Vagina (tissue), 2 donors: Measurements from ENCODE around the gene IPO5. TPM values are rescaled to one million over a fixed set of nuclear protein-coding genes. Genes with fewer than 3 reads are reported as not detected.
A peak's percentile ranks its signal among the peaks of the same experiment; 100 is the strongest.

Experiments
- DNase-seq, 2 donors: peaks; one replicate each; pipeline ENCODE4 v3.0.0-alpha.2; 2017; ENCODE audit errors: extremely low spot score in 2 of 2
- H3K27ac ChIP-seq: fragments of 200-600 bp; sonication (generic); one replicate; pipeline ENCODE4 v1.5.1; 2019
- H3K27me3 ChIP-seq: fragments of 200-600 bp; sonication (generic); one replicate; pipeline ENCODE4 v1.5.1; 2019
- H3K36me3 ChIP-seq, 2 donors: fragments of 200-600 bp; sonication (generic); one replicate each; pipeline ENCODE4 v1.5.1; 2017 to 2019
- H3K4me1 ChIP-seq: fragments of 200-600 bp; sonication (generic); one replicate; pipeline ENCODE4 v1.5.1; 2019
- H3K4me3 ChIP-seq, 2 donors: fragments of 200-600 bp; sonication (generic); 1 replicate in 1 of 2; 2 replicates in 1 of 2; pipeline ENCODE4 v1.5.1; 2016 to 2019
- H3K9me3 ChIP-seq: fragments of 200-600 bp; sonication (generic); one replicate; pipeline ENCODE4 v1.5.1; 2019
- CTCF ChIP-seq, 3 experiments: fragments of 450-650 bp in 2 of 3; fragments of 200-600 bp in 1 of 3; sonication (generic) in 1 of 3; IDR thresholded peaks; one replicate each; pipeline ENCODE4 v1.5.1; 2017 to 2019; ENCODE audit warnings: antibody characterized with exemption in 3 of 3, mild to moderate bottlenecking in 2 of 3, moderate library complexity in 2 of 3
- POLR2A ChIP-seq, 2 donors: fragments of 450-650 bp; IDR thresholded peaks; one replicate each; pipeline ENCODE4 v1.6.1; 2017; ENCODE audit warnings: antibody characterized with exemption in 2 of 2, mild to moderate bottlenecking in 2 of 2, moderate library complexity in 2 of 2
- POLR2AphosphoS5 ChIP-seq, 2 donors: sonication (generic); formaldehyde crosslinking; IDR thresholded peaks; one replicate each; pipeline ENCODE4 v1.9.0; 2017; ENCODE audit warnings: antibody characterized with exemption in 2 of 2, mild to moderate bottlenecking in 2 of 2, low read depth in 1 of 2; ENCODE audit not compliant: insufficient read depth in 1 of 2
- intact Hi-C: fragments of 100-400 bp; cut with DNase I; formaldehyde crosslinking; loops from one replicate; pipeline ENCODE4 v1.15.1; 2023
- total RNA-seq: library from RNA; depleted of rRNA; stranded (reverse); fragments of >200 nt; gene quantifications from one replicate; pipeline ENCODE4 v1.2.3, GENCODE V29; 2016

The IPO5 gene
- total RNA-seq, 1 donor from 2014 or later = 79.1 TPM

DNA sequence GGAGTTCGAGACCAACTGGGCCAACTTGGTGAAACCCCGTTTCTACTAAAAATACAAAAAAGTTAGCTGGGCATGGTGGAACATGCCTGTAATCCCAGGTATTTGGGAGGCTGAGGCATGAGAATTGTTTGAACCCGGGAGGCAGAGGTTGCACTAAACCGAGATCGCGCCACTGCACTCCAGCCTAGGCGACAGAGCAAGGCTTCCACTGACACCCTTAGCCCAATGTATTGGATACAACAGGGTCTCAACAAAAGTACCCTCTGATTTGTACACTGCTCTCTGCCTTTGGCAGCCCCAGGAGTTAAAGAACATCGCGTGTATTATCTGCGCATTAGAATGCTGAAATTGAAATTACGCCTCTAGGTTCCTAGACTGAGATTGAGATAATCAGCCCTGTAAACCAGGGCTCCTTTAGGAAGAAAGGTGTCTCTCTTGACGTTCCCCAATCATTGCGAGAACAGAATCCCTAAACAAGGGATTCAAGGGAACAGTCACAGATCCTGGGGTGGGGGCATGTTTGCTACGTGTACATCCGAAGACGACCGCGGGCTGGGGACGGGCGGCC, 21.9 kb downstream of the IPO5 start:
- Histone ChIP-seq H3K27ac (peak overlapping the region; percentile 92), H3K36me3 (no peaks in the 10 kb centered on the region), H3K9me3 (no peaks in the 10 kb centered on the region), H3K4me3 (peak overlapping the region; percentile 83 to 93), H3K27me3 (no peaks in the 10 kb centered on the region), H3K4me1 (peaks cover 30% of the 10 kb centered on the region)
- DNase-seq = no peak
- TF ChIP-seq CTCF (IDR thresholded peaks at IDR 0.05) = no peak
- TF ChIP-seq POLR2A (IDR thresholded peaks at IDR 0.05) = no peak
- no peak for TF ChIP-seq POLR2AphosphoS5 (IDR thresholded peaks at IDR 0.05; ENCODE audit: insufficient read depth in 1 of 2, low read depth in 1 of 2)
- intact Hi-C loops = loop anchor here (5.0 kb wide), 2 partner anchors 118 to 728 kb away; no protein-coding TSS in a partner anchor

DNA sequence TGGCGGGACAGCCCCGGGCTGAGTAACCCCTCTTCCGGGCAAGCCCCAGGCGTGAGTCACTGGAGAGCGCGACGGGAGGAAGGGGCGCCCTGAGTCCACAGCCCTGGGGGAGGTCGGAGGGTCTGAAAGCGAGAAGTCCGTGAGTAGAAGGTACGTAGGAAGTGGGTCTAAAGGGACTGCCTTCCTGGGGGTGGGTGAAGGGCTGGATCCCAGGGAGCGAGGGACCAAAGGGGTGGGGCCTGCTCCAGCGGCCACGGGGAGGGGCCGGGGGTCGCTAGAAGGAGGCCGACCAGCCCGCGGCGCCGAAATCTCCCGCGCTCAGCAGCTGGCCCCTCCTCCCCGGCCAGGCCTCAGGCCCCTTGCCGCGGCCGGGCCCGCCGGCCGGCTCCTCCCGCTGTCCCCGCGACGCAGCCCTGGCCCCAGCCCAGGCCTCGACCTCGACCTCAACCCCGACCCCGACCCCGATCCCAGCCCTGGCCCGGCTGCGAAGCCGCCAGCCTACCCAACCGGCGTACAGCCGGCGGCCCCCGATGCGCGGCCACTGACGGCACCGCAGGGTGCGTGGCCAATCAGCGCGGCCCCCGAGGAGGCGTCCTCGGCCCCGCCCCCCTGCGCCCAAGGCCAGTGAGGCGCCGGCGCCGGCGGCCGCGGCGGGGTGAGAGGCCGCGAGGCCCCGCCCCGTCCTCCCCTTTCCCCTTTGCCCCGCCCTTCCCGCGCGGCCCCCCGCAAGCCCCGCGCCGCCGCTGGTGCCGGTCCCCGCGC, 22.6 kb downstream of the IPO5 start:
- DNase-seq = no peak
- no peaks in the 10 kb centered on the region for H3K36me3 ChIP-seq
- no peaks in the 10 kb centered on the region for H3K27me3 ChIP-seq
- peak overlapping the region; percentile 83 to 93 for H3K4me3 ChIP-seq
- no peaks in the 10 kb centered on the region for H3K9me3 ChIP-seq
- H3K4me1 ChIP-seq = peaks cover 30% of the 10 kb centered on the region
- peak overlapping the region; percentile 92 for H3K27ac ChIP-seq
- intact Hi-C loops = loop anchor here (5.0 kb wide), 2 partner anchors 119 to 729 kb away; no protein-coding TSS in a partner anchor
- no peak for TF ChIP-seq CTCF (IDR thresholded peaks at IDR 0.05)
- peak in 1 of 2 donors; percentile 84 for TF ChIP-seq POLR2A (IDR thresholded peaks at IDR 0.05)
- peak in 1 of 2 donors; percentile 58 for TF ChIP-seq POLR2AphosphoS5 (IDR thresholded peaks at IDR 0.05; ENCODE audit: insufficient read depth in 1 of 2, low read depth in 1 of 2)

DNA sequence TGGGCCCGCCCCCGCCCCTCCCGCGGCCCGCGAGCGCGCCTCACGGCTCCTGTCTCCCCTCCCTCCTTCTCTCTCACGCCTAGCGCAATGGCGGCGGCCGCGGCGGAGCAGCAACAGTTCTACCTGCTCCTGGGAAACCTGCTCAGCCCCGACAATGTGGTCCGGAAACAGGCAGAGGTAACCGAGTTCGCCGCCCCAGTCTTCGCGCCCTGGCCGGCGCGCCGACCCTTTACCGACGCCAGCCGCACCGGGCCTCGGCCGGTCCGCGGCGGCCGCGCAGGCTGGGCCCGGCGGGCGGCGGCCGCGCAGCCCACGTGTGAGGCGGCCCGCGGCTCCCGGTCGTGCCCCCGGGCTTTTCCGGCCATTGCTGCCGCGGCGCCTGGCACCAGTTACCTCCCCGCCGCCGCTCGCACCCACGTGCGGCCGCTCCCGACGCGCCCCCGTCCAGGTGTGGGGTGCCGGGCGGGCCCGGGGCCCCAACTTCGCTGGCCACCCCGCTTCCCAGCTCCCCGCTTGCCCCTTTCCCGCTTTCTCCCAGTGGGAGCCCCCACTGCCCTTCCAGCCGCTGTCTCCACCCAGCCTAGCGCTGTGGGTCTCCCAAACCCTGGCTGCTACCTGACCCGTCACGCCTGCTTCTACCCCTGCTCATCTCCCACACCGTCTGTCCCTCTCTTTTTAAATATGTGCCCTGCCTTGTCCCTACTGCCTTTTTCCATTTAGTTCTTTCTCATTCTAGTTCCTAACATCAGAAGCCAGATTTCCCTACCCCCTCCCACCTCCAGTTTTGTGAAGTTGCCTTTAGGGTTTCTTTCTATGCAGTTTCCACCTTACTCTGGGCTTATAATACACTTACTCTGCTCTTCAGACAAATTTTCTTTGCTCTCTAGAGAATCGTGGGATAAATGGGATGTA, 23.4 kb downstream of the IPO5 start:
- no peaks in the 10 kb centered on the region for H3K27me3 ChIP-seq

GRCh38 chr13:97977982-97978381, 24.5 kb downstream of the IPO5 start:
- Histone ChIP-seq H3K27ac (no peak overlapping the region), H3K27me3 (no peaks in the 10 kb centered on the region), H3K36me3 (no peaks in the 10 kb centered on the region), H3K9me3 (no peaks in the 10 kb centered on the region), H3K4me3 (peak overlapping the region in 1 of 2 donors; percentile 93), H3K4me1 (peaks cover 30% of the 10 kb centered on the region)
- intact Hi-C loops = loop anchor here (5.0 kb wide), 2 partner anchors 121 to 731 kb away; no protein-coding TSS in a partner anchor
- no peak for DNase-seq
- TF ChIP-seq CTCF (IDR thresholded peaks at IDR 0.05) = no peak
- TF ChIP-seq POLR2AphosphoS5 (IDR thresholded peaks at IDR 0.05; ENCODE audit: insufficient read depth in 1 of 2, low read depth in 1 of 2) = no peak
- TF ChIP-seq POLR2A (IDR thresholded peaks at IDR 0.05) = no peak

More for the DNA sequence above, 23.4 kb downstream of the IPO5 start:
- DNase-seq = no peak
- Histone ChIP-seq H3K4me1 (peaks cover 30% of the 10 kb centered on the region), H3K4me3 (peak overlapping the region; percentile 83 to 93), H3K9me3 (no peaks in the 10 kb centered on the region), H3K27ac (peak overlapping the region; percentile 92), H3K36me3 (no peaks in the 10 kb centered on the region)
- TF ChIP-seq POLR2A (IDR thresholded peaks at IDR 0.05) (no peak), CTCF (IDR thresholded peaks at IDR 0.05) (no peak), POLR2AphosphoS5 (IDR thresholded peaks at IDR 0.05; ENCODE audit: insufficient read depth in 1 of 2, low read depth in 1 of 2) (no peak)
- intact Hi-C loops = loop anchor here (5.0 kb wide), 2 partner anchors 120 to 730 kb away; no protein-coding TSS in a partner anchor
